Lower lobe of right lung (tissue), 2 donors: ENCODE measurements around the gene POU6F2. TPM values are rescaled to one million over a fixed set of nuclear protein-coding genes. Genes with fewer than 3 reads are reported as not detected.

Source experiments
- ATAC-seq, 2 donors: fragments of 200-7000 bp; cut with Tn5 transposase; one replicate each; pipeline ENCODE4 v1.9.1; 2020 to 2022; ENCODE audit warnings: mild to moderate bottlenecking in 2 of 2, moderate library complexity in 2 of 2
- DNase-seq: peaks from one replicate; pipeline ENCODE4 v3.0.0-alpha.2; 2020
- H3K27ac ChIP-seq: fragments of 200-600 bp; one replicate; pipeline ENCODE4 v1.8.0; 2022
- H3K27me3 ChIP-seq: fragments of 200-600 bp; one replicate; pipeline ENCODE4 v1.8.0; 2022; ENCODE audit warnings: low read depth
- H3K36me3 ChIP-seq: fragments of 200-600 bp; one replicate; pipeline ENCODE4 v1.8.0; 2022; ENCODE audit warnings: mild to moderate bottlenecking
- H3K4me1 ChIP-seq: fragments of 200-600 bp; one replicate; pipeline ENCODE4 v1.8.0; 2022
- H3K4me3 ChIP-seq: fragments of 200-600 bp; one replicate; pipeline ENCODE4 v1.8.0; 2022; ENCODE audit warnings: mild to moderate bottlenecking
- H3K9me3 ChIP-seq: fragments of 200-600 bp; one replicate; pipeline ENCODE4 v1.8.0; 2022
- intact Hi-C: fragments of 100-400 bp; cut with DNase I; formaldehyde crosslinking; loops from one replicate; pipeline ENCODE4 v1.11.0; 2022
- total RNA-seq: library from RNA; stranded (reverse); fragmentation: NEBNext Ultra II Directional; extraction: Animal tissue kit (Norgen Biotek cat#: 25700); gene quantifications from one replicate; pipeline ENCODE4 v1.2.1, GENCODE V29; 2021
- TF ChIP-seq, protein P1 (sequence below): fragments of 200-600 bp; IDR thresholded peaks from one replicate; pipeline ENCODE4 v1.8.0; 2022; ENCODE audit warnings: antibody characterized with exemption, mild to moderate bottlenecking
- donor health status: DM: no; HTN: yes; CAD: no; lungs with severe emphysema.

Gene POU6F2
- total RNA-seq, 1 donor from 2014 or later, result not detected

DNA sequence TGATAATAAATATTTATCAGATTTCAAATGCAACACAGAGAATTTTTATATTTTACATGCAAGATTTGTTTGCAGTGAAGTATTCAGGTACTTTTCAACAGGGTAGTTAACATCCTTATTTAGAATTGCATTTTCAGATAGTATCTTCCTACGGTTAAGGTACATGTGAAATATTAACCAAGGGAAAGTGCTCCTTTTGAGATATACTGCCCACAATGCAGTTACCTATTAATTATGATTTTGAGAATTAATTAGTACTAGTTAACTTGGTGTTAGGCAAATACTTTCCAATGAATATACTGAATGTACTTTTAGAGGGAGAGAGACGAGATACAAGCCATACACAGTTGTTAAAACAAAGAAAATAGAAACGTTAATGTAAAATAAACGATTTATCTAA is 382.3 kb downstream of the POU6F2 start:
- DNase-seq (no peak), ATAC-seq (no peak)
- Histone ChIP-seq H3K27ac (no peak overlapping the region), H3K36me3 (no peaks in the 10 kb centered on the region), H3K27me3 (no peaks in the 10 kb centered on the region), H3K4me1 (no peaks in the 10 kb centered on the region), H3K4me3 (no peak overlapping the region), H3K9me3 (no peaks in the 10 kb centered on the region)
- intact Hi-C loops, result no loop called here
- TF ChIP-seq, protein P1, sequence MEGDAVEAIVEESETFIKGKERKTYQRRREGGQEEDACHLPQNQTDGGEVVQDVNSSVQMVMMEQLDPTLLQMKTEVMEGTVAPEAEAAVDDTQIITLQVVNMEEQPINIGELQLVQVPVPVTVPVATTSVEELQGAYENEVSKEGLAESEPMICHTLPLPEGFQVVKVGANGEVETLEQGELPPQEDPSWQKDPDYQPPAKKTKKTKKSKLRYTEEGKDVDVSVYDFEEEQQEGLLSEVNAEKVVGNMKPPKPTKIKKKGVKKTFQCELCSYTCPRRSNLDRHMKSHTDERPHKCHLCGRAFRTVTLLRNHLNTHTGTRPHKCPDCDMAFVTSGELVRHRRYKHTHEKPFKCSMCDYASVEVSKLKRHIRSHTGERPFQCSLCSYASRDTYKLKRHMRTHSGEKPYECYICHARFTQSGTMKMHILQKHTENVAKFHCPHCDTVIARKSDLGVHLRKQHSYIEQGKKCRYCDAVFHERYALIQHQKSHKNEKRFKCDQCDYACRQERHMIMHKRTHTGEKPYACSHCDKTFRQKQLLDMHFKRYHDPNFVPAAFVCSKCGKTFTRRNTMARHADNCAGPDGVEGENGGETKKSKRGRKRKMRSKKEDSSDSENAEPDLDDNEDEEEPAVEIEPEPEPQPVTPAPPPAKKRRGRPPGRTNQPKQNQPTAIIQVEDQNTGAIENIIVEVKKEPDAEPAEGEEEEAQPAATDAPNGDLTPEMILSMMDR, result no peak

DNA sequence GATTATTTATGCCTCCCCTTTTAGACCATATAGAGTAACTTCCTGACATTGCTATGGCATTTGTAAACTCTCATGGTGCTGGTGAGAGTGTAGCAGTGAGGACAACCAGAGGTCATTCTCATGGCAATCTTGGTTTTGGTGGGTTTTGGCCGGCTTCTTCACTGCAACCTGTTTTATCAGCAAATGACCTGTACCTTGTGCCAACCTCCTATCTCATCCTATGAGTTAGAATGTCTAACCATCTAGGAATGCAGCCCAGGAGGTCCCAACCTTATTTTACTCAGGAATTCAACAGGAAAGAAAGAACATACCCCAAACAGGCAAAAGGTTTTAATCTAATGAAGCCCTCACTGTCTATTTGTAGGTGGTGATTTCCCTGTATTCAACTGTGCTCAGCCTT is 383.1 kb downstream of the POU6F2 start:
- Histone ChIP-seq H3K27ac (no peak overlapping the region), H3K9me3 (no peaks in the 10 kb centered on the region), H3K27me3 (no peaks in the 10 kb centered on the region), H3K36me3 (no peaks in the 10 kb centered on the region), H3K4me1 (no peaks in the 10 kb centered on the region), H3K4me3 (no peak overlapping the region)
- intact Hi-C loops, result no loop called here
- TF ChIP-seq, protein P1, result no peak
- DNase-seq (no peak), ATAC-seq (no peak)

DNA sequence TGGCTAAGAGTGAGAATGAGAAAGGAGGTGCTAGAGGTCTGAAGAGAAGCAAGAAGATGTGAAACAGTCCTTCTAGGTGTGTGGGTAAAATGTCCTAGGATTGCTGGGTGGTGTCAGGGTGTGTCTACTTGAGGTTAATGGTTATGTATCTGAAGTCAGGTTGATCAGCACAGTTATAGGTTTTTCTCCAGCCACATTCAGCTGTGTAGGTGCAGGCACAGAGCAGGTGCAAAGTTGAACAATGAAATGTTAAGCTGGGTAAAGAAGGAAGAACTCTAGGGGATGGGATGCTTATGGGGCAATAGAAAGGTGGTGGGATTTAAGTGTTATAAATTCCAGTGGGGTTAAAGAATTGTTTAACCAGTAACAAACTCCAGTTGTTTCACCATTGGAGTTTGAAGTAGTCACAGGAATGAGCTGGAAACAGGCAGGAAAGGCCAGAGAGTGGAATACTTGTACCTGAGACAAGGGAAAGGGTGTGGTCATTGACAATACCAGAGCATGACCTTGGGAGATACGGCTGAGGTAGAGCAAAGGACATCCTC is 388.1 kb downstream of the POU6F2 start:
- ATAC-seq (no peak), DNase-seq (no peak)
- Histone ChIP-seq H3K4me3 (no peak overlapping the region), H3K36me3 (no peaks in the 10 kb centered on the region), H3K9me3 (no peaks in the 10 kb centered on the region), H3K27me3 (no peaks in the 10 kb centered on the region), H3K27ac (no peak overlapping the region), H3K4me1 (no peaks in the 10 kb centered on the region)
- TF ChIP-seq, protein P1, result no peak
- intact Hi-C loops, result no loop called here

DNA sequence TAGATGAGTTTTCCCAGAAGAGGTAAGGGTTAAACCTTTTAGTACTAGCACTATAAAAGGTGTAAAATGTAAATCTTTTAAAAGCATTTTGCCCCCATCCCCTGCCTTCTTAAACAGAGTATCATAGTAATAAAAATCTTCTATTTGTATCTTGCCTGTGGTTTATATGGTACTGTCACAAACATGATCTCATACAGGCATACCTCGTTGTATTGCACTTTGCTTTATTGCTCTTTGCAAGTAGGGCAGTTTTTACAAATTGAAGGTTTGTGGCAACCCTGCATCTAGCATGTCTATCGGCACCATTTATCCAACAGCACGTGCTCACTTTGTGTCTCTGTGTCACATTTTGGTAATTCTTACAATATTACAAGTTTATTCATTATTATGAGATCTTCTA is 389.7 kb downstream of the POU6F2 start:
- TF ChIP-seq, protein P1, result no peak
- no peak for ATAC-seq
- H3K27me3 ChIP-seq, result no peaks in the 10 kb centered on the region
- DNase-seq, result no peak
- no peak overlapping the region for H3K27ac ChIP-seq
- no peak overlapping the region for H3K4me3 ChIP-seq
- H3K4me1 ChIP-seq, result no peaks in the 10 kb centered on the region
- intact Hi-C loops, result no loop called here
- no peaks in the 10 kb centered on the region for H3K9me3 ChIP-seq
- H3K36me3 ChIP-seq, result no peaks in the 10 kb centered on the region

DNA sequence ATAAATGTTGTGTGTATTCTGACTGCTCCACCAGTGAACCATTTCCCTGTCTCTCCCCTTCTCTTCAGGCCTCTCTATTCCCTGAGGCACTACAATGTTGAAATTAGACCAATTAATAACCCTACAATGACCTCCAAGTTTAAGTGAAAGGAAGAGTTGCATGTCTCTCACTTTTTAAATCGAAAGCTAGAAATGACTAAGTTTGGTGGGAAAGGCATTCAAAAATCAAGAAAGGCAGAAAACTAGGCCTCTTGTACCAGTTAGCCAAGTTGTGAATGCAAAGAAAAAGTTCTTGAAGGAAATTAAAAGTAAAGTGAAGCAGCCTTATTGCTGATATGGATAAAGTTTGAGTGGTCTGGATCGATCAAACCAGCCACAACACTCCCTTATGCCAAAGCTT is 390.2 kb downstream of the POU6F2 start:
- TF ChIP-seq, protein P1, result no peak
- H3K9me3 ChIP-seq, result no peaks in the 10 kb centered on the region
- no peak overlapping the region for H3K27ac ChIP-seq
- no peaks in the 10 kb centered on the region for H3K36me3 ChIP-seq
- DNase-seq (no peak), ATAC-seq (no peak)
- H3K4me1 ChIP-seq, result no peaks in the 10 kb centered on the region
- H3K27me3 ChIP-seq, result no peaks in the 10 kb centered on the region
- no peak overlapping the region for H3K4me3 ChIP-seq
- intact Hi-C loops, result no loop called here

DNA sequence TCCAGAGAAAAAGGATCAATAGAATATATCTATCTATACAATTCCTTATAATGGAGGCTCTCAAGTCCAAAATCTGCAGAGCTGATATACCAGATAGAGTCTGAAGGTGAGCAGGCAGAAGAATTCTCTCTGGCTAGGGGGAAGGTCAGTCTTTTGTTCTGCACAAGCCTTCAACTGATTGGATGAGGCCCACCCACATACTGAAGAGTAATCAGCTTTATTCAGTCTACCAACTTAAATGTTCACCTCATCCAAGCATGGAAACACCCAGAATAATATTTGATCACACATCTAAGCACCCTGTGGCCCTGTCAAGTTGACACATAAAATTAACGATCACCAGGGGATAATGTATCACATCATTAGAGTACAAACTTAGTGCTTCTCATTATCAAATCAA is 394.7 kb downstream of the POU6F2 start:
- intact Hi-C loops, result no loop called here
- H3K27me3 ChIP-seq, result no peaks in the 10 kb centered on the region
- ATAC-seq (no peak), DNase-seq (no peak)
- H3K9me3 ChIP-seq, result no peaks in the 10 kb centered on the region
- H3K36me3 ChIP-seq, result no peaks in the 10 kb centered on the region
- no peaks in the 10 kb centered on the region for H3K4me1 ChIP-seq
- TF ChIP-seq, protein P1, result no peak
- no peak overlapping the region for H3K27ac ChIP-seq
- no peak overlapping the region for H3K4me3 ChIP-seq
